Panc1 (cell line): ENCODE data around the gene AATK. TPM values are rescaled to one million over a fixed set of nuclear protein-coding genes. Genes with fewer than 3 reads are reported as not detected.
"Not testable (repeated sequence)": the region's sequence is repeated elsewhere in the genome, so short reads cannot be mapped to it uniquely, and the experiment has no call there.

Experiments used
- ATAC-seq: fragments of 200-7000 bp; cut with Tn5 transposase; 2 replicates; pipeline ENCODE4 v1.9.1; 2020; ENCODE audit warnings: mild to moderate bottlenecking, moderate library complexity
- BruUV-seq: library from RNA; stranded (reverse); fragments of 400-500 nt; replicated peaks from 2 replicates; lab custom pipeline; 2021; lab: Mats Ljungman, UMichigan
- CTCF ChIA-PET: fragments of 300-600 bp; sonication (Branson Sonifier 250); formaldehyde crosslinking; loops from one replicate; lab custom pipeline; 2022; ENCODE audit warnings: antibody characterized with exemption; lab: Charles Lee
- POLR2A ChIA-PET: fragments of 300-600 bp; sonication (Branson Sonifier 250); formaldehyde crosslinking; loops from one replicate; lab custom pipeline; 2022; ENCODE audit warnings: antibody characterized with exemption; lab: Charles Lee
- DNase-seq: peaks from one replicate; pipeline ENCODE4 v3.0.0-alpha.2; 2010; ENCODE audit warnings: low read depth, low spot score
- H3K27ac ChIP-seq: 2 replicates; pipeline ENCODE4 v1.5.1; 2011; ENCODE audit warnings: mild to moderate bottlenecking, low read length, inconsistent platforms
- H3K27me3 ChIP-seq: fragments of 200-500 bp; sonication (Bioruptor generic); 2 replicates; pipeline ENCODE4 v1.6.0; 2014; ENCODE audit warnings: low read length, inconsistent platforms; ENCODE audit not compliant: control insufficient read depth, insufficient read depth
- H3K36me3 ChIP-seq: fragments of 200-500 bp; sonication (Bioruptor generic); 2 replicates; pipeline ENCODE4 v1.5.1; 2014; ENCODE audit warnings: inconsistent platforms, mild to moderate bottlenecking, low read length, moderate library complexity; ENCODE audit not compliant: control insufficient read depth, insufficient read depth
- H3K4me1 ChIP-seq: 2 replicates; pipeline ENCODE4 v1.5.1; 2011; ENCODE audit warnings: inconsistent platforms, mild to moderate bottlenecking, low read length, moderate library complexity; ENCODE audit not compliant: control insufficient read depth, insufficient read depth
- H3K4me3 ChIP-seq, 2 experiments: 2 replicates each; pipeline ENCODE4 v1.5.1; 2011 to 2012; ENCODE audit warnings: low read depth in 2 of 2, low read length in 2 of 2, mild to moderate bottlenecking in 2 of 2, inconsistent platforms in 1 of 2, moderate library complexity in 1 of 2
- H3K9me3 ChIP-seq: fragments of 200-500 bp; sonication (Bioruptor generic); 2 replicates; pipeline ENCODE4 v1.5.1; 2014; ENCODE audit warnings: low read depth, mild to moderate bottlenecking, inconsistent platforms, low read length, moderate library complexity; ENCODE audit not compliant: control insufficient read depth, insufficient read depth
- POLR2AphosphoS5 ChIP-seq: IDR thresholded peaks from 2 replicates; pipeline ENCODE4 v1.6.1; 2012; ENCODE audit warnings: mild to moderate bottlenecking, low read depth, low read length, moderate library complexity
- REST ChIP-seq, 2 experiments: IDR thresholded peaks; 2 replicates each; pipeline ENCODE4 v1.6.1; 2011 to 2012; ENCODE audit warnings: low read depth in 2 of 2, control low read depth in 1 of 2, low read length in 1 of 2, mild to moderate bottlenecking in 1 of 2, moderate library complexity in 1 of 2; ENCODE audit not compliant: insufficient read depth in 1 of 2
- SIN3A ChIP-seq: IDR thresholded peaks from 2 replicates; pipeline ENCODE4 v1.6.1; 2012; ENCODE audit warnings: low read depth, mild to moderate bottlenecking, low read length, moderate library complexity, borderline replicate concordance; ENCODE audit not compliant: insufficient read depth
- TCF7L2 ChIP-seq: IDR thresholded peaks from 2 replicates; pipeline ENCODE4 v1.6.1; 2011; ENCODE audit warnings: mild to moderate bottlenecking, low read depth, low read length, inconsistent platforms
- in situ Hi-C: cut with HindIII; loops from 2 replicates; pipeline ENCODE4 v1.10.0; 2016; ENCODE audit warnings: low sequenced_read_pairs, low pct_unique_long_range_greater_than_20kb
- intact Hi-C: fragments of 100-400 bp; cut with micrococcal nuclease; formaldehyde crosslinking; loops from one replicate; pipeline ENCODE4 v1.10.0; 2022; ENCODE audit not compliant: unreplicated experiment
- total RNA-seq: library from RNA; stranded (reverse); gene quantifications from one replicate; pipeline ENCODE4 v1.2.1, GENCODE V29; 2021; ENCODE audit not compliant: unreplicated experiment
- TF ChIP-seq, protein P1 (sequence below): fragments of 450-650 bp; IDR thresholded peaks from 2 replicates; pipeline ENCODE4 v1.5.1; 2017; ENCODE audit warnings: mild to moderate bottlenecking

The AATK gene
- total RNA-seq, 1 experiment from 2014 or later: 3.7 TPM

DNA sequence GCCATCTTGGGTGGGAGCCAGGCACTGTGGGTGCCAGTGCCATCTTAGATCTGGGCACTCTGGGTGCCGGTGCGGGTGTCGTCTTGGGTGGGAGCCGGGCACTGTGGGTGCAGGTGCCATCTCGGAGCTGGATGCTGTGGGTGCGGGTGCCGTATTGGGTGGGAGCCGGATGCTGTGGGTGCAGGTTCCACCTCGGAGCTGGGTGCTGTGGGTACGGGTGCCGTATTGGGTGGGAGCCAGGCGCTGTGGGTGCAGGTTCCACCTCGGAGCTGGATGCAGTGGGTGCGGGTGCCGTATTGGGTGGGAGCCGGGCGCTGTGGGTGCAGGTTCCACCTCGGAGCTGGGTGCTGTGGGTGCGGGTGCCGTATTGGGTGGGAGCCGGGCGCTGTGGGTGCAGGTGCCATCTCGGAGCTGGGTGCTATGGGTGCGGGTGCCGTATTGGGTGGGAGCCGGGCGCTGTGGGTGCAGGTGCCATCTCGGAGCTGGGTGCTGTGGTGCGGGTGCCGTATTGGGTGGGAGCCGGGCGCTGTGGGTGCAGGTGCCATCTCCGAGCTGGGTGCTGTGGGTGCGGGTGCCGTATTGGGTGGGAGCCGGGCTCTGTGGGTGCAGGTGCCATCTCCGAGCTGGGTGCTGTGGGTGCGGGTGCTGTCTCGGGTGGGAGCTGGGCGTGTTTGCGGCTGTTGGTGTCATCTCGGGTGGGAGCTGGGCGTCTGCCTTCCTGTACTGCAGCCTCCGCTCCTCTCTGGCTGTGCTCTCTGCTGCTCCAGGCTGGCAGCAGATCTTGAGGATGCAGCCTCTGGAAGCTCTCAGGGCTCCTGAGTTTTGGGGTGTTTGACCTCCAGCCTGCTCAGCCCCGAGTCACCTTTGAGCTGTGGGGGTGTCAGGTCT, 87.8 kb downstream of the AATK start:
- H3K27ac ChIP-seq, H3K4me3 ChIP-seq, H3K36me3 ChIP-seq, H3K27me3 ChIP-seq, DNase-seq, CTCF ChIA-PET, H3K9me3 ChIP-seq, H3K4me1 ChIP-seq, ATAC-seq, BruUV-seq, in situ Hi-C loops, intact Hi-C loops: not testable (repeated sequence)
- POLR2A ChIA-PET: interaction anchor here (0.7 kb wide), 1 partner anchor 81 kb away, joined by 4 read pairs; no protein-coding TSS in a partner anchor

DNA sequence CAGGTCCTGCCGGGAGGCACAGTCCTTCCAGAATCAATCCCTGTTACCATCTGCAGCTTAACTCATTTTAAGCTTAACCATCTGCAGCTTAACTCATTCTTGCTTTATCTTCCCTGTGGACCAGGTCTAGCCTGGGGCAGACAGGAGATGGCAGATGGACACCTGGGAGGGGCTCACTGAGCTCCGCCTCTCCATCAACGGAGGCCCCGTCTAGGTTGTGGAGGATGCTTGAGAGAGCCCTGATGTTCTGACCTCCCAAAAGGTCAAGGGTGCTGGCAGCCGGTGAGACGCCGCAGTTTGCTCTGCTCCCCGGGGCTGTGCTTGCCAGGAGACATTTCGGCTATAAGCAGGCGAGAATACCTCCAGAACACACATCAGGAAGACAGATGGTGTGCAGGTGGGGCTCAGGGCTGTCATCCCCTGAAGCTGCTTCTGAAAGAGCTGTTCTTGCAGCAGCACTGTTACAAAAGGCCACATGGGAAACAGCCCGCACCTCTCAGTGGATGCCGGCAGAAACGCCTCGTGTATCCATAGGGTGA, 89.8 kb downstream of the AATK start:
- H3K27me3 ChIP-seq: no peaks in the 10 kb centered on the region
- ChIA-PET POLR2A (no interaction called here), CTCF (no interaction called here)
- in situ Hi-C loops (no loop called here), intact Hi-C loops (no loop called here)
- no peaks in the 10 kb centered on the region for H3K36me3 ChIP-seq
- no peaks in the 10 kb centered on the region for H3K9me3 ChIP-seq
- 0 out of 2 replicates have a peak, but pooled peaks cover 3% of the 10 kb centered on the region for H3K4me1 ChIP-seq
- BruUV-seq: no TSS peak
- TF ChIP-seq REST (IDR thresholded peaks at IDR 0.05; ENCODE audit: insufficient read depth in 1 of 2, low read depth in 2 of 2, low read length in 1 of 2) (no peak), SIN3A (no peak)
- TF ChIP-seq, protein P1, sequence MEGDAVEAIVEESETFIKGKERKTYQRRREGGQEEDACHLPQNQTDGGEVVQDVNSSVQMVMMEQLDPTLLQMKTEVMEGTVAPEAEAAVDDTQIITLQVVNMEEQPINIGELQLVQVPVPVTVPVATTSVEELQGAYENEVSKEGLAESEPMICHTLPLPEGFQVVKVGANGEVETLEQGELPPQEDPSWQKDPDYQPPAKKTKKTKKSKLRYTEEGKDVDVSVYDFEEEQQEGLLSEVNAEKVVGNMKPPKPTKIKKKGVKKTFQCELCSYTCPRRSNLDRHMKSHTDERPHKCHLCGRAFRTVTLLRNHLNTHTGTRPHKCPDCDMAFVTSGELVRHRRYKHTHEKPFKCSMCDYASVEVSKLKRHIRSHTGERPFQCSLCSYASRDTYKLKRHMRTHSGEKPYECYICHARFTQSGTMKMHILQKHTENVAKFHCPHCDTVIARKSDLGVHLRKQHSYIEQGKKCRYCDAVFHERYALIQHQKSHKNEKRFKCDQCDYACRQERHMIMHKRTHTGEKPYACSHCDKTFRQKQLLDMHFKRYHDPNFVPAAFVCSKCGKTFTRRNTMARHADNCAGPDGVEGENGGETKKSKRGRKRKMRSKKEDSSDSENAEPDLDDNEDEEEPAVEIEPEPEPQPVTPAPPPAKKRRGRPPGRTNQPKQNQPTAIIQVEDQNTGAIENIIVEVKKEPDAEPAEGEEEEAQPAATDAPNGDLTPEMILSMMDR: no peak
- no peak for ATAC-seq
- H3K4me3 ChIP-seq: no peak overlapping the region
- DNase-seq: no peak
- H3K27ac ChIP-seq: no peak overlapping the region

- in situ Hi-C loops (no loop called here), intact Hi-C loops (no loop called here)
- H3K9me3 ChIP-seq: no peaks in the 10 kb centered on the region
- BruUV-seq: no TSS peak
- ATAC-seq (no peak), DNase-seq (no peak)
- ChIA-PET POLR2A (no interaction called here), CTCF (no interaction called here)
- H3K4me1 ChIP-seq: no peaks in the 10 kb centered on the region
- no peaks in the 10 kb centered on the region for H3K36me3 ChIP-seq
- H3K4me3 ChIP-seq: no peak overlapping the region
- H3K27ac ChIP-seq: no peak overlapping the region
- TF ChIP-seq, protein P1: no peak
- TF ChIP-seq POLR2AphosphoS5 (no peak), SIN3A (no peak), REST (IDR thresholded peaks at IDR 0.05; ENCODE audit: insufficient read depth in 1 of 2, low read depth in 2 of 2, low read length in 1 of 2) (no peak), TCF7L2 (no peak)
- no peaks in the 10 kb centered on the region for H3K27me3 ChIP-seq
Observed at GRCh38 chr17:81075307-81075706, 90.7 kb downstream of the AATK start.
